Vagina (tissue), 2 donors: ENCODE measurements around the gene ENPP7. TPM values are rescaled to one million over a fixed set of nuclear protein-coding genes. Genes with fewer than 3 reads are reported as not detected.

Experiments
- DNase-seq, 2 donors: peaks; one replicate each; pipeline ENCODE4 v3.0.0-alpha.2; 2017; ENCODE audit errors: extremely low spot score in 2 of 2
- H3K27ac ChIP-seq: fragments of 200-600 bp; sonication (generic); one replicate; pipeline ENCODE4 v1.5.1; 2019
- H3K27me3 ChIP-seq: fragments of 200-600 bp; sonication (generic); one replicate; pipeline ENCODE4 v1.5.1; 2019
- H3K36me3 ChIP-seq, 2 donors: fragments of 200-600 bp; sonication (generic); one replicate each; pipeline ENCODE4 v1.5.1; 2017 to 2019
- H3K4me1 ChIP-seq: fragments of 200-600 bp; sonication (generic); one replicate; pipeline ENCODE4 v1.5.1; 2019
- H3K4me3 ChIP-seq, 2 donors: fragments of 200-600 bp; sonication (generic); 1 replicate in 1 of 2; 2 replicates in 1 of 2; pipeline ENCODE4 v1.5.1; 2016 to 2019
- H3K9me3 ChIP-seq: fragments of 200-600 bp; sonication (generic); one replicate; pipeline ENCODE4 v1.5.1; 2019
- POLR2A ChIP-seq, 2 donors: fragments of 450-650 bp; IDR thresholded peaks; one replicate each; pipeline ENCODE4 v1.6.1; 2017; ENCODE audit warnings: antibody characterized with exemption in 2 of 2, mild to moderate bottlenecking in 2 of 2, moderate library complexity in 2 of 2
- POLR2AphosphoS5 ChIP-seq, 2 donors: sonication (generic); formaldehyde crosslinking; IDR thresholded peaks; one replicate each; pipeline ENCODE4 v1.9.0; 2017; ENCODE audit warnings: antibody characterized with exemption in 2 of 2, mild to moderate bottlenecking in 2 of 2, low read depth in 1 of 2; ENCODE audit not compliant: insufficient read depth in 1 of 2
- intact Hi-C: fragments of 100-400 bp; cut with DNase I; formaldehyde crosslinking; loops from one replicate; pipeline ENCODE4 v1.15.1; 2023
- total RNA-seq: library from RNA; depleted of rRNA; stranded (reverse); fragments of >200 nt; gene quantifications from one replicate; pipeline ENCODE4 v1.2.3, GENCODE V29; 2016
- TF ChIP-seq, protein P1 (sequence below), 3 experiments: fragments of 450-650 bp in 2 of 3; fragments of 200-600 bp in 1 of 3; sonication (generic) in 1 of 3; IDR thresholded peaks; one replicate each; pipeline ENCODE4 v1.5.1; 2017 to 2019; ENCODE audit warnings: antibody characterized with exemption in 3 of 3, mild to moderate bottlenecking in 2 of 3, moderate library complexity in 2 of 3

The ENPP7 gene
- total RNA-seq, 1 donor from 2014 or later: not detected

DNA sequence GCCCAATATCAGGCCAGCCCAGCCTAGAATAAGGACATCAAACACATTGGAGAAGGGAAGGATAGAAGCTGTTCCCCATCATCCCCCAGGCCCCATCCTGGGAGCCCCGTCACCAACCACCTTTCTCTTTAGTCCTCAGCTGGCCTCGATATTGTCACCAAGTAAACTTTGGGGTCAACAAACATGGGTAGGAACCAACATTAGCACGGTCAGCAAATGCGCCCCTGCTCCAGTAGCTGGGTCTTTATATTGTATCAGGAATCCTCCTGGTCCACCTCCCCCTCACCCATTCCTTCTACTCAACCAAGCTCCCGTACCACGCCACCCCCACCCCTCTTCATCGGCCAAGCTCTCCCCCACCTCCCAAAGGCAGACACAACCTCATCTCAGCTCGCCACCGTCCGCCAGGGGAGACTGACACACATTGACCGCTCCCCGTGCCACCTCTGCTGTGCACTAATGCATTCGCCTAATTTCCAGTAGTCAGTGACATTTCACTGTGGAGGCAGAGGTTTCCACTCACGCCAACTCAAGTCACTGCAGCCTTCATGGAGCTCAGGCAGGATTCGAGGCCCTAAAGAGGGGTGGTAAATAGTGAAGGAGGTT, 26.5 kb downstream of the ENPP7 start:
- Histone ChIP-seq H3K4me1 (no peaks in the 10 kb centered on the region), H3K4me3 (no peak overlapping the region), H3K27me3 (no peaks in the 10 kb centered on the region), H3K9me3 (no peaks in the 10 kb centered on the region), H3K27ac (no peak overlapping the region), H3K36me3 (no peaks in the 10 kb centered on the region)
- DNase-seq: no peak
- intact Hi-C loops: no loop called here
- TF ChIP-seq POLR2A (IDR thresholded peaks at IDR 0.05): no peak
- TF ChIP-seq, protein P1, sequence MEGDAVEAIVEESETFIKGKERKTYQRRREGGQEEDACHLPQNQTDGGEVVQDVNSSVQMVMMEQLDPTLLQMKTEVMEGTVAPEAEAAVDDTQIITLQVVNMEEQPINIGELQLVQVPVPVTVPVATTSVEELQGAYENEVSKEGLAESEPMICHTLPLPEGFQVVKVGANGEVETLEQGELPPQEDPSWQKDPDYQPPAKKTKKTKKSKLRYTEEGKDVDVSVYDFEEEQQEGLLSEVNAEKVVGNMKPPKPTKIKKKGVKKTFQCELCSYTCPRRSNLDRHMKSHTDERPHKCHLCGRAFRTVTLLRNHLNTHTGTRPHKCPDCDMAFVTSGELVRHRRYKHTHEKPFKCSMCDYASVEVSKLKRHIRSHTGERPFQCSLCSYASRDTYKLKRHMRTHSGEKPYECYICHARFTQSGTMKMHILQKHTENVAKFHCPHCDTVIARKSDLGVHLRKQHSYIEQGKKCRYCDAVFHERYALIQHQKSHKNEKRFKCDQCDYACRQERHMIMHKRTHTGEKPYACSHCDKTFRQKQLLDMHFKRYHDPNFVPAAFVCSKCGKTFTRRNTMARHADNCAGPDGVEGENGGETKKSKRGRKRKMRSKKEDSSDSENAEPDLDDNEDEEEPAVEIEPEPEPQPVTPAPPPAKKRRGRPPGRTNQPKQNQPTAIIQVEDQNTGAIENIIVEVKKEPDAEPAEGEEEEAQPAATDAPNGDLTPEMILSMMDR (IDR thresholded peaks at IDR 0.05): no peak

DNA sequence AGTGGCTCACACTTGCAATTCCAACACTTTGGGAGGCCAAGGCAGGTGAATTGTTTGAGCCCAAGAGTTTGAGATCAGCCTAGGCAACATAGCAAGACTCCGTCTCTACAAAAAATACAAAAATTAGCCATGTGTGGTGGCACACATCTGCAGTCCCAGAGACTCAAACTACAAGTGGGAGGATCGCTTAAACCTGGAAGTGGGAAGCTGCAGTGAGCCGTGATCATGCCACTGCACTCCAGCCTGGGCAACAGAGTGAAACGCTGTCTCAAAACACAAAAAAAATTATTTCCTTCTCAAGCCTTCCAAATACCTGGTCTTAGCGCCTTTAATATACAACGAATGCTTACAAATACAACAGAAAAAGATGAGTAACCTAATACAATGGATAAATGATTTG, 27.5 kb downstream of the ENPP7 start:
- Histone ChIP-seq H3K9me3 (no peaks in the 10 kb centered on the region), H3K4me1 (no peaks in the 10 kb centered on the region), H3K27me3 (no peaks in the 10 kb centered on the region), H3K4me3 (no peak overlapping the region), H3K27ac (no peak overlapping the region), H3K36me3 (no peaks in the 10 kb centered on the region)
- no peak for DNase-seq
- TF ChIP-seq, protein P1 (IDR thresholded peaks at IDR 0.05): no peak
- TF ChIP-seq POLR2A (IDR thresholded peaks at IDR 0.05) (no peak), POLR2AphosphoS5 (IDR thresholded peaks at IDR 0.05; ENCODE audit: insufficient read depth in 1 of 2, low read depth in 1 of 2) (no peak)
- intact Hi-C loops: no loop called here

DNA sequence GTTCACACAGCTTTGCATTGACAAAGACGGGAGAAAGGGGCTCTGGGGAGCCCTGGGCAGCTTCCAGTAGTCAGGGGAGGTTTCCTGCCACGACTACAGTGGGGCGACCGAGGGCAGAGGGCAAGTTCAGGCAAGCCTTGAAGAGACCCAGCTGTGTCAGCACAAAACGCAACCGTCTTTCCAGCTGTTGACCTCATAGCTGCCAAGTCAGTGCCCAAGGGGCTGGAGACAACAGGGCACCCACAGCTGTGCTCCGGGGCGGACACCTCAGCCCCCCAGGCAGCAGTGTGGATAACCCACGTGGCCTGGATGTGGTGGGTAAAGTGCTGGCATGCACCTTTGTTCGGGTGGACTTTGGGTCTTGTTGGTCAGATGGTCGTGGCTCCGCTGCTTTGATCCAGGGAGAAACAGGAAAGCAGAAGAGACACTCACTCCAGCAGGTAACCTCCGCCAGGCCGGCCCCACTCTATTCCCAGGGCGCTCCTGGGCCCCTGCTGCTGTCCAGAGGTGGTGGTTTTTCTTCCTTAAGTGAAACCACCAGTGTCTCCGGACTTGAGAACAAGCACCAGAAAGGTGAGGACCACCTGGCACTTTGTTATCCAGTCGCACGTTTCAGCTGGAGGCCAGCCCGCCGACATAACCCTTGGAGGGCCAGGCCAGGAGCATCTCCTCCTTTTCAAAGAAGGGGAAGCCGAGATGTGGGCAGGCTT, 29.6 kb downstream of the ENPP7 start:
- TF ChIP-seq, protein P1 (IDR thresholded peaks at IDR 0.05): no peak
- Histone ChIP-seq H3K9me3 (no peaks in the 10 kb centered on the region), H3K27ac (no peak overlapping the region), H3K4me1 (no peaks in the 10 kb centered on the region), H3K27me3 (no peaks in the 10 kb centered on the region), H3K36me3 (no peaks in the 10 kb centered on the region), H3K4me3 (no peak overlapping the region)
- intact Hi-C loops: no loop called here
- DNase-seq: no peak

DNA sequence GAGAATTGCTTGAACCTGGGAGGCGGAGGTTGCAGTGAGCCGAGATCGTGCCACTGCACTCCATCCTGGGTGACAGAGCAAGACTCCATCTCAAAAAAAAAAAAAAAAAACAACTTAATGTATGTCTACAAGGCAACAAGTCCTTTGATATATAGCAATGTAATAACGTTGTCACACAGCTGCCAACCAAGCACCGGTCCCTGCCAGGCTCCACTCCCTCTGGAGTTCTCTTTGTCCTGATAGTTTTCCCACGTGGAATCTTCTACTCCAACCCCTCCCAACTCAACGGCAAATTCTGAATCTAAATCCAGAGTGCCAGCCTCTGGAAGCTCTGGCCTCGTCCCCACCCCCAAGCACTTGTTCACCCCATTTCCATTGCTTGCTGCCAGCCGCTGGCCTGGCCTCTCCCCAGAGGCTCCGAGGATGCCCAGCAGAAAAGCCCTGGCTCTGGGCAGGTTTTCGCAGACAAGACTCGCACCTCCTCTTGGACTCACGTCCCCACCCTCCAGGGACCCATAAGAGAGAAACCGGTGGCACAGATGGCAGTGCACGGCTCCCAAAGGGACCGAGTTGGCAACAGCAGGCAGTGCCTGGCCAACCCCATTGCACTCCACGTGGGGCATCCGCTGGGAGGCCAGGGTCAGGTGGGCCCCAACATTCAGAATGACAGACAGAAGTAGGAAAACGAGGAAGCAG, 31.3 kb downstream of the ENPP7 start:
- no peaks in the 10 kb centered on the region for H3K9me3 ChIP-seq
- no peak for TF ChIP-seq POLR2A (IDR thresholded peaks at IDR 0.05)

DNA sequence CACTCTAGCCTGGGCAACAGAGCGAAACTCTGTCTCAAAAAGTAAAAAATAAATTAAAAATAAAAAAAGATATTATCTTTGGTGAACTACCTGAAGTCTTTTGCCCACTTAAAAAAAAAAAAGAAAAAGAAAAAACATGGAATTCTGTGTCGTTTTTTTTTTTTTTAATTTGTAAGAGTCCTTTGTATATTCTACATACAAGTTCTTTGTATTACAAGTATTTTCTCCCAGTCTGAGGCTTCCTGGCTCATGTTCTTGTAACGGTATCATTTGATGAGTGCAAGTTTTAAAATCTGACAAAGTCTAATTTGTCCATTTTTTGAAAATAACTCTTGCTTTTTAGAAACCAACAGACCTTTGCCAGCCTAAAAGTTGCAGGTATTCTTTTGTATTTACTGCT, 35.0 kb downstream of the ENPP7 start:
- intact Hi-C loops: no loop called here
- no peak overlapping the region for H3K27ac ChIP-seq
- TF ChIP-seq POLR2AphosphoS5 (IDR thresholded peaks at IDR 0.05; ENCODE audit: insufficient read depth in 1 of 2, low read depth in 1 of 2) (no peak), POLR2A (IDR thresholded peaks at IDR 0.05) (no peak)
- TF ChIP-seq, protein P1 (IDR thresholded peaks at IDR 0.05): no peak
- DNase-seq: no peak
- H3K4me3 ChIP-seq: no peak overlapping the region
- H3K4me1 ChIP-seq: no peaks in the 10 kb centered on the region
- no peaks in the 10 kb centered on the region for H3K36me3 ChIP-seq
- no peaks in the 10 kb centered on the region for H3K9me3 ChIP-seq
- H3K27me3 ChIP-seq: no peaks in the 10 kb centered on the region

More for the DNA sequence above, 31.3 kb downstream of the ENPP7 start:
- DNase-seq: no peak
- no peaks in the 10 kb centered on the region for H3K36me3 ChIP-seq
- H3K27me3 ChIP-seq: no peaks in the 10 kb centered on the region
- H3K27ac ChIP-seq: no peak overlapping the region
- H3K4me3 ChIP-seq: no peak overlapping the region
- intact Hi-C loops: no loop called here
- no peaks in the 10 kb centered on the region for H3K4me1 ChIP-seq
